GM12891 (cell line): ENCODE results near the gene PDE4A.

Experiments
- POLR2A ChIP-seq: IDR thresholded peaks from 2 replicates; pipeline ENCODE4 v1.6.1; 2011; ENCODE audit warnings: low read depth, low read length, control low read depth
- POLR2AphosphoS5 ChIP-seq: IDR thresholded peaks from 2 replicates; pipeline ENCODE4 v1.6.1; 2011; ENCODE audit warnings: low read depth, low read length, control low read depth
- TAF1 ChIP-seq: IDR thresholded peaks from 2 replicates; pipeline ENCODE4 v1.6.1; 2011; ENCODE audit warnings: low read depth, low read length, control low read depth

GRCh38 chr19:10503002-10503789, 82.9 kb downstream of the PDE4A start, which contains the start of gene KEAP1:
- no peak for TF ChIP-seq POLR2A
- TF ChIP-seq POLR2AphosphoS5, result no peak
- no peak for TF ChIP-seq TAF1
